ENCODE results near the gene ABCB8. TPM values are rescaled to one million over a fixed set of nuclear protein-coding genes. Genes with fewer than 3 reads are reported as not detected.

Gene ABCB8
- total and polyA plus RNA-seq, 9 donors, result 6.1 to 45.2 (median 26.3) TPM

DNA sequence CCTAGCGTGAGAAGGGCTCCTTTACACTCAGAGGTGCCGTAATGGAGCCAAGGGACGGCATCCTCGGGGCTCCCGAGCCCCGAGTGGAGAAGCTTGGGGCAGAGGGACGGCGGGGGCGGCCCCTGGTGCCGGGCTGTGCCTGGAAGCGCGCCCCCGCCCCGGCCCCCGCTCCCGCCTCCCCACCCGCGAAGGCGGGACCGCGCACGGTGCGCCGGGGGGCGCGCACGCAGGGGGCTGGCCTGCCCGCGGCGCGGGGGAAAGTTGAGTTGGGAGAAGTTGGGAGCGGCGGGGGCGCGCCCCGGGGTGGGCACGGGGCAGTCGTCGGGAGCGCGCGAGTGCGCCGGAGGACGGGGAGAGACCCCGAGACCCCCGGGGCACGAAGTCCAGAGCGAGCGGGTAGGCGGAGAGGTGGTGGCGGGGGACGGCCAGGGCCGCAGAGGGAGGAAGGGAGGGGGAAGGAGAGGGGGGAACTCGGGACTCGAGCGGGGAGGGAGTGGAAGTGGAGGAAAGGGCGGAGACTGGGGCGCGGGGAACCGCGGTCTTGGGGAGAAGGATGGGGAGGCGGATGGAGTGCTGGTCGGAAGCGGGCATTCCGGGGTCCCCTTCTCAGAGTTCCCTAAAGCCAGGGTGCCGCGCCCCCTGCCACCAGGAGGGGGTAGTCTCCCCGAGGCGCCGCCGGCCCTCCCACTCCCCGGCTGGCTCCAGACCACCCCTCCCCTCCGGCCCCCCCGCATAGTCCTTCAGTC, 31.3 kb downstream of the ABCB8 start, which contains the start of gene SLC4A2:
SLC4A2 (plus strand) TSS at position 223 of the 746 bp plus-strand sequence. CDS start 2,399 bp downstream, outside the sequence.
- 0 to 1% (median 1%) methylated on average over 45 to 75 of the region's 75 CpGs for whole genome bisulfite sequencing, 3 donors
- Histone ChIP-seq H3K4me3 (peak within 1 kb of the TSS; percentile 81), H3K27me3 (no peaks in the 10 kb centered on the region), H3K27ac (peak within 1 kb of the TSS; percentile 88 to 97), H3K36me3 (no peaks in the 10 kb centered on the region), H3K4me1 (ENCODE audit: insufficient read depth) (peaks cover 25% of the 10 kb centered on the region), H3K9me3 (no peaks in the 10 kb centered on the region)
- peak; percentile 82 to 91 (median 87) for DNase-seq
- no peak for TF ChIP-seq EP300 (IDR thresholded peaks at IDR 0.05)
- TF ChIP-seq POLR2A (IDR thresholded peaks at IDR 0.05), result peak; percentile 37
- TF ChIP-seq, protein P1, sequence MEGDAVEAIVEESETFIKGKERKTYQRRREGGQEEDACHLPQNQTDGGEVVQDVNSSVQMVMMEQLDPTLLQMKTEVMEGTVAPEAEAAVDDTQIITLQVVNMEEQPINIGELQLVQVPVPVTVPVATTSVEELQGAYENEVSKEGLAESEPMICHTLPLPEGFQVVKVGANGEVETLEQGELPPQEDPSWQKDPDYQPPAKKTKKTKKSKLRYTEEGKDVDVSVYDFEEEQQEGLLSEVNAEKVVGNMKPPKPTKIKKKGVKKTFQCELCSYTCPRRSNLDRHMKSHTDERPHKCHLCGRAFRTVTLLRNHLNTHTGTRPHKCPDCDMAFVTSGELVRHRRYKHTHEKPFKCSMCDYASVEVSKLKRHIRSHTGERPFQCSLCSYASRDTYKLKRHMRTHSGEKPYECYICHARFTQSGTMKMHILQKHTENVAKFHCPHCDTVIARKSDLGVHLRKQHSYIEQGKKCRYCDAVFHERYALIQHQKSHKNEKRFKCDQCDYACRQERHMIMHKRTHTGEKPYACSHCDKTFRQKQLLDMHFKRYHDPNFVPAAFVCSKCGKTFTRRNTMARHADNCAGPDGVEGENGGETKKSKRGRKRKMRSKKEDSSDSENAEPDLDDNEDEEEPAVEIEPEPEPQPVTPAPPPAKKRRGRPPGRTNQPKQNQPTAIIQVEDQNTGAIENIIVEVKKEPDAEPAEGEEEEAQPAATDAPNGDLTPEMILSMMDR (IDR thresholded peaks at IDR 0.05), result peak in 2 of 3 donors; percentile 26 to 37
- intact Hi-C loops (cut with DNase I), result loop anchor here in 1 of 4 donors (2.0 kb wide), 1 partner anchor 23 kb away; the partner anchor contains the start of gene TMUB1

DNA sequence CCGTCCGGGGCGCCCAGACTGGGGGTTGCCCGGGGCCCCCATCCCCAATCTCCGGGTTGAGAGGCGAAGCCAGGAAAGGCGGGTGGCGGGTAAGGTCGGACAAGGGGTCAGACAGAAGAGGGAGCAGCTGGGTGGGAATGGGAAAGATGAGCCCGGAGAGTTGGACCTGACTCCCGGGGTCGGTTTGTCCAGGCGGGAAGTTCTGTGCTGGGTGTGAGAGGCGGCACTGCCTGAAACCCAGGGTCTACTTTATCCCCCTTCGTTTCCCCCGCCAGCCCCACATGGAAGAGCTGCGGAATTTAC, 31.8 kb downstream of the ABCB8 start:
- TF ChIP-seq, protein P1 (IDR thresholded peaks at IDR 0.05), result no peak
- TF ChIP-seq EP300 (IDR thresholded peaks at IDR 0.05) (no peak), POLR2A (IDR thresholded peaks at IDR 0.05) (no peak)
- H3K36me3 ChIP-seq, result no peaks in the 10 kb centered on the region
- H3K4me3 ChIP-seq, result peak overlapping the region; percentile 81
- intact Hi-C loops (cut with DNase I), result loop anchor here in 1 of 4 donors (2.0 kb wide), 1 partner anchor 23 kb away; the partner anchor contains the start of gene TMUB1
- no peaks in the 10 kb centered on the region for H3K9me3 ChIP-seq
- no peak for DNase-seq
- peak overlapping the region; percentile 88 to 97 for H3K27ac ChIP-seq
- H3K4me1 ChIP-seq (ENCODE audit: insufficient read depth), result peaks cover 25% of the 10 kb centered on the region
- WGBS, 3 donors, result 0 to 1% (median 1%) methylated on average over 14 to 17 of the region's 17 CpGs
- H3K27me3 ChIP-seq, result no peaks in the 10 kb centered on the region

DNA sequence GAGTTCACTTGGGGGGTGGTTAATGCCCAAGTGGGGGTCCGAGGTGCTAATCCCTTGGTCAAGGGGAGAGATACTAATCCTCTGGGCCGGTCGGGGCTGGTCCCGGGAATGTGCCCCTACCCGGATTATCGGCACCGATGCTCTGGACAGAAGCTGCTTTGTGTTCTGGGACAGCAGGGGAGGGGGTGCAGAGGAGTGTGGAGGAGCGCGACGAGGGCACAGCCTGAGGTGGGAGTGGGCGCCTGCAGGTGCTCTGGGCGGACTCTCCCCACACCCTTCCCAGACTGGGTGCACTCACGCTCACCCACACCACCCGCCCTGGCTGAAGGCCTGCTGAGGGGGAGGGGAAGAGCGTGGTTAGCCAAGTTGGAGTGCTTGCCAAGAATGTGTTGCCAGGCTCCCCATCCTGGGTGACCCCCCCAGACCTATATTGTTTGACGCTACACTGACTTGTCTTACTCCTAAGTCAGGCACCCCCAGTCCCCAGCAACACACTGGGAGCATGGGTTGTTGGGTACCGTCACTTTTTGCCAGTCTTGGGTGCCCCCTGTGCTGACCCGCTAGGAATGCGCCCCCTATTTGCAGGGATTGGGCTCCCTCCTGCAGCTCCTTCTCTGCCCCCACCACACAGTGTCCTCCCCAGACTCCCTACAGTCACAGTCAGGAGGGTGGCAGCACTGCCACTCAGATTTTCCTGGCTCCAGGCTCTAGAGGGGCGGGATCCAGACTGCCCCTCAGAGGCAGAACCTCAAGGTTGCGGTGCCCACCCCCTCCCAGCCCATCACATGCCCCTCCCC, 32.4 kb downstream of the ABCB8 start:
- Histone ChIP-seq H3K36me3 (no peaks in the 10 kb centered on the region), H3K9me3 (no peaks in the 10 kb centered on the region), H3K27me3 (no peaks in the 10 kb centered on the region), H3K4me1 (ENCODE audit: insufficient read depth) (peaks cover 25% of the 10 kb centered on the region), H3K27ac (peak overlapping the region in 1 of 2 donors; percentile 97), H3K4me3 (peak overlapping the region; percentile 81)
- WGBS, 3 donors, result 6 to 9% (median 9%) methylated on average over 19 to 21 of the region's 21 CpGs
- peak; percentile 45 to 74 (median 66) for DNase-seq
- intact Hi-C loops (cut with DNase I), result loop anchor here in 1 of 4 donors (2.0 kb wide), 1 partner anchor 22 kb away; the partner anchor contains the start of gene TMUB1
- TF ChIP-seq, protein P1 (IDR thresholded peaks at IDR 0.05), result no peak
- TF ChIP-seq POLR2A (IDR thresholded peaks at IDR 0.05) (no peak), EP300 (IDR thresholded peaks at IDR 0.05) (no peak)
